Measurements from ENCODE around the gene DPP6. TPM values are rescaled to one million over a fixed set of nuclear protein-coding genes. Genes with fewer than 3 reads are reported as not detected.

The DPP6 gene
- total and polyA plus RNA-seq, 10 donors = 0.11 to 8.7 (median 3.0) TPM

DNA sequence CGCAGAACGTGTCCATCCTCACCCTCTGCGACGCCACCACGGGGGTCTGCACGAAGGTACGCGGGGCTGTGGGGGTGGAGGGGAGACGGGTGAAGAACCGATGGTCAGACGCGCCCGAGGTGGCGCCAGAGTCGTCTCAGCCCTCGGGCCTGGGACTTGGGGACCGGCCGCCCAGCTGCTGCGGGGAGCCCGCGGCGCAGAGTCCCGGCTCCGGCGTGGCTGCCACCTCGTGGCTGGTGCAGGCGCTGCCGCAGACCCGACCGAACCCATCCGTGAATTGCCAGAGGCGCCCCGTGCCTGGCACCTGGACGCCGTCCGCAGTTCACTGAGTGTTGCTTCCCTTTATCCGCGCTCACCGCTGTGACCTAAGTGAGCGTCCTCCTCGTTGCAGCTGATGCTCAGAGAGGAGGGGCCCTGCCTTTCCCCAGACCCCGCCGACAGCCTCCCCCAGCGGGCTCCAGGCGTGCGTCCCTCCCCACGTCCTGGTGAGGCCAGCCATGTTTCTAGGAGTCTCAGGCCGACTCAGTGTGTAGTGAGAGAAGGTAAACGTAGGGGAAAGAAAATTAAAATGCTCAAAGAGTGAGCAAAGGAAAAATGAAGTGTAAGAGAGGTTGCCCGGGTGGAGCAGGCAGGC lies 742.1 kb downstream of the DPP6 start:
- Histone ChIP-seq H3K36me3 (no peaks in the 10 kb centered on the region), H3K4me1 (no peaks in the 10 kb centered on the region), H3K27me3 (replicated peaks in 1 of 7) (peaks cover 0 to 47% (median 6%) of the 10 kb centered on the region in 7 donors), H3K4me3 (no peak overlapping the region), H3K27ac (no peak overlapping the region), H3K9me3 (no peaks in the 10 kb centered on the region)
- intact Hi-C loops (cut with DNase I; ENCODE audit: low total_unique reads) = no loop called here
- DNase-seq = no peak
- WGBS, 5 donors = 17 to 46% (median 22%) methylated on average over 9 to 50 of the region's 50 CpGs
- TF ChIP-seq CTCF (IDR thresholded peaks at IDR 0.05 in 8 of 11, conservative IDR thresholded peaks at IDR 0.05 in 3 of 11) = peak in 2 of 11 experiments; percentile 11 to 33
- no peak for TF ChIP-seq POLR2AphosphoS5 (IDR thresholded peaks at IDR 0.05)

DNA sequence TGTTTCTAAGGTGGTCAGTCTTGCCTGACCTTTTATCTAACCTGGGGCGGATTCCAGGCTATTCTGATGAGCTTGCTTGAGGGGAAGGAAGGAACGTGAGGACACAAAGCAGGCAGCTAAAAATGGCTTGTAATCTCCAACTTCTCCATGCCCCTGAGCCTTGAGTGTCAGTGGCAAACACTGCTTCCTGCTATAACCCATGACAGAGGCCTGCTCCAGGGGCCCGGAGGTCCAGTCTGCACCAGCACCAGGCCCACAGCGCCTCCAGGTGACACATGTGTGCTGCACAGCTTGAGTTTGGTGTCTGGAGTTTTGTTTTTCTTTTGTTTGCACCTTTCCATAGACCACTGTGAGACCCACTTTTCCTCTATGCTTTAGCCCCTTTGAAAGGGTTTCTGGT lies 742.8 kb downstream of the DPP6 start:
- Histone ChIP-seq H3K27me3 (replicated peaks in 1 of 7) (peaks cover 0 to 43% (median 6%) of the 10 kb centered on the region in 7 donors), H3K9me3 (no peaks in the 10 kb centered on the region), H3K4me3 (no peak overlapping the region), H3K27ac (no peak overlapping the region), H3K4me1 (no peaks in the 10 kb centered on the region), H3K36me3 (no peaks in the 10 kb centered on the region)
- 46 to 64% (median 54%) methylated on average over 4 of the region's 4 CpGs for WGBS, 5 donors
- intact Hi-C loops (cut with DNase I; ENCODE audit: low total_unique reads) = no loop called here
- TF ChIP-seq POLR2A (IDR thresholded peaks at IDR 0.05) = no peak
- TF ChIP-seq POLR2AphosphoS5 (IDR thresholded peaks at IDR 0.05) = no peak
- no peak for TF ChIP-seq CTCF (IDR thresholded peaks at IDR 0.05 in 8 of 11, conservative IDR thresholded peaks at IDR 0.05 in 3 of 11)
- DNase-seq = no peak

DNA sequence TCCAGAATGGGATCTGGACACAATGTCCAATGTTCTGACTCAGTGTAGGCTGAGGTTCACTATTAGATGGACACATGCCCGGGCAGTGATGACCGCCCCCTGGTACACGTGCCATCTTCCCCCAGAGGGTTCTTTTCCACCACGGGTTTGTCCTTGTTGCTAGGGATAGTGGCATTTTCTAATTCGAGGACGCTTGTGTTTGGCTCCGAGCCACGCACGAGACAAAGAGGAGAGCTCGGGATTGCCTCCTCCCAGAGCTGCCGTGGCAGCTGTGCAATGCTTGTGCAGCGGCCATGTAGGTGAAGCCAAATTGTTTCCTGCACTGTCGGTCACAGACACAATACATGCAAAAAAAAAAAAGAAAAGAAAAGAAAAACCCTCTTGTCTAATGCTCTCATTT lies 743.2 kb downstream of the DPP6 start:
- 74 to 88% (median 83%) methylated on average over 13 of the region's 13 CpGs for WGBS, 5 donors
- H3K27ac ChIP-seq = no peak overlapping the region
- no peak for DNase-seq
- H3K36me3 ChIP-seq = no peaks in the 10 kb centered on the region
- intact Hi-C loops (cut with DNase I; ENCODE audit: low total_unique reads) = no loop called here
- H3K9me3 ChIP-seq = no peaks in the 10 kb centered on the region
- no peaks in the 10 kb centered on the region for H3K4me1 ChIP-seq
- H3K4me3 ChIP-seq = no peak overlapping the region
- TF ChIP-seq POLR2AphosphoS5 (IDR thresholded peaks at IDR 0.05) (no peak), CTCF (IDR thresholded peaks at IDR 0.05 in 8 of 11, conservative IDR thresholded peaks at IDR 0.05 in 3 of 11) (no peak), POLR2A (IDR thresholded peaks at IDR 0.05) (no peak)
- H3K27me3 ChIP-seq (replicated peaks in 1 of 7) = peaks cover 0 to 39% (median 6%) of the 10 kb centered on the region in 7 donors

GRCh38 chr7:154804449-154804848 lies 752.3 kb downstream of the DPP6 start:
- Histone ChIP-seq H3K36me3 (no peaks in the 10 kb centered on the region), H3K27ac (no peak overlapping the region), H3K4me1 (no peaks in the 10 kb centered on the region), H3K4me3 (no peak overlapping the region), H3K9me3 (peaks cover 0 to 6% (median 0%) of the 10 kb centered on the region in 8 donors), H3K27me3 (replicated peaks in 1 of 7) (peaks cover 0 to 5% (median 0%) of the 10 kb centered on the region in 7 donors)
- 78 to 98% (median 85%) methylated on average over 3 of the region's 3 CpGs for WGBS, 5 donors
- intact Hi-C loops (cut with DNase I; ENCODE audit: low total_unique reads) = no loop called here
- TF ChIP-seq CTCF (IDR thresholded peaks at IDR 0.05 in 8 of 11, conservative IDR thresholded peaks at IDR 0.05 in 3 of 11) = no peak
- TF ChIP-seq POLR2A (IDR thresholded peaks at IDR 0.05) = no peak
- TF ChIP-seq POLR2AphosphoS5 (IDR thresholded peaks at IDR 0.05) = no peak
- DNase-seq = no peak
